Gastrocnemius medialis (tissue), 4 donors: ENCODE data around the gene VPS26A. TPM values are rescaled to one million over a fixed set of nuclear protein-coding genes. Genes with fewer than 3 reads are reported as not detected.

ENCODE experiments used
- ATAC-seq, 2 donors: fragments of 150-250 bp; one replicate each; pipeline ENCODE4 v1.9.1; 2016
- DNase-seq, 2 donors: peaks; one replicate each; pipeline ENCODE4 v3.0.0-alpha.2; 2019
- H3K27ac ChIP-seq, 4 donors: fragments of 200-600 bp; sonication (generic); 1 replicate in 1 of 4; 2 replicates in 3 of 4; pipeline ENCODE4 v1.5.1; 2016 to 2018; ENCODE audit warnings: mild to moderate bottlenecking in 2 of 4, moderate library complexity in 1 of 4
- H3K27me3 ChIP-seq, 3 donors: fragments of 200-600 bp; sonication (generic) in 2 of 3; 1 replicate in 1 of 3; 2 replicates in 2 of 3; pipeline versions ENCODE4 v1.5.1 to v1.6.0; 2016 to 2019; ENCODE audit warnings: mild to moderate bottlenecking in 1 of 3, moderate library complexity in 1 of 3
- H3K36me3 ChIP-seq, 2 donors: fragments of 200-600 bp; sonication (generic) in 1 of 2; one replicate each; pipeline ENCODE4 v1.5.1; 2017 to 2018
- H3K4me1 ChIP-seq, 2 donors: fragments of 200-600 bp; sonication (generic) in 1 of 2; one replicate each; pipeline ENCODE4 v1.5.1; 2016 to 2017; ENCODE audit warnings: mild to moderate bottlenecking in 2 of 2
- H3K4me3 ChIP-seq, 4 donors: fragments of 200-600 bp; sonication (generic) in 3 of 4; 1 replicate in 1 of 4; 2 replicates in 3 of 4; pipeline ENCODE4 v1.5.1; 2016 to 2019; ENCODE audit warnings: mild to moderate bottlenecking in 2 of 4
- H3K9me3 ChIP-seq, 3 donors: fragments of 200-600 bp; sonication (generic) in 2 of 3; 1 replicate in 1 of 3; 2 replicates in 2 of 3; pipeline ENCODE4 v1.5.1; 2016 to 2019
- POLR2A ChIP-seq, 2 donors: fragments of 450-650 bp; IDR thresholded peaks; one replicate each; pipeline ENCODE4 v1.6.1; 2017; ENCODE audit warnings: antibody characterized with exemption in 2 of 2, mild to moderate bottlenecking in 2 of 2, moderate library complexity in 2 of 2
- in situ Hi-C, 4 donors: fragments of 200-750 bp; cut with MboI; loops; one replicate each; pipeline versions ENCODE4 v1.15.0 to v1.8.0; 2017; ENCODE audit warnings: low sequenced_read_pairs in 4 of 4
- intact Hi-C: fragments of 100-400 bp; cut with DNase I; formaldehyde crosslinking; loops from one replicate; pipeline ENCODE4 v1.15.1; 2023; ENCODE audit warnings: low total_unique reads
- total RNA-seq, 4 donors: library from RNA; depleted of rRNA; stranded (reverse); fragments of >200 nt; gene quantifications; one replicate each; pipeline versions ENCODE4 v1.1.0 to v1.2.3, GENCODE V29; 2016
- TF ChIP-seq, protein P1 (sequence below), 5 experiments: fragments of 450-650 bp in 3 of 5; fragments of 200-600 bp in 2 of 5; sonication (generic) in 2 of 5; IDR thresholded peaks in 4 of 5; conservative IDR thresholded peaks in 1 of 5; 1 replicate in 4 of 5; 2 replicates in 1 of 5; pipeline ENCODE4 v1.5.1; 2016 to 2019; ENCODE audit warnings: antibody characterized with exemption in 5 of 5, mild to moderate bottlenecking in 3 of 5, moderate library complexity in 3 of 5

VPS26A gene
- total RNA-seq, 4 donors from 2014 or later = 21.0 to 31.1 (median 25.4) TPM

- in situ Hi-C loops (loop anchor here in 3 of 4 donors (10.0 to 25.0 kb wide), 3 partner anchors 55 to 418 kb away; partner anchors contain the start of genes KIFBP (in 1 of the 3) and VPS26A (in 1 of the 3)), intact Hi-C loops (loop anchor here (1.0 to 5.0 kb wide), 4 partner anchors 56 to 653 kb away; partner anchors contain the start of genes CCAR1, SLC25A16 and VPS26A)
- Histone ChIP-seq H3K4me1 (peaks cover 27 to 33% of the 10 kb centered on the region in 2 donors), H3K4me3 (peak within 1 kb of the TSS; percentile 77 to 100 (median 95)), H3K9me3 (no peaks in the 10 kb centered on the region), H3K27me3 (no peaks in the 10 kb centered on the region), H3K27ac (peak within 1 kb of the TSS; percentile 87 to 98 (median 92)), H3K36me3 (no peaks in the 10 kb centered on the region)
- DNase-seq (peak; percentile 94 to 96), ATAC-seq (peak; percentile 97 to 99)
- TF ChIP-seq POLR2A (IDR thresholded peaks at IDR 0.05) = peak; percentile 86
- TF ChIP-seq, protein P1, sequence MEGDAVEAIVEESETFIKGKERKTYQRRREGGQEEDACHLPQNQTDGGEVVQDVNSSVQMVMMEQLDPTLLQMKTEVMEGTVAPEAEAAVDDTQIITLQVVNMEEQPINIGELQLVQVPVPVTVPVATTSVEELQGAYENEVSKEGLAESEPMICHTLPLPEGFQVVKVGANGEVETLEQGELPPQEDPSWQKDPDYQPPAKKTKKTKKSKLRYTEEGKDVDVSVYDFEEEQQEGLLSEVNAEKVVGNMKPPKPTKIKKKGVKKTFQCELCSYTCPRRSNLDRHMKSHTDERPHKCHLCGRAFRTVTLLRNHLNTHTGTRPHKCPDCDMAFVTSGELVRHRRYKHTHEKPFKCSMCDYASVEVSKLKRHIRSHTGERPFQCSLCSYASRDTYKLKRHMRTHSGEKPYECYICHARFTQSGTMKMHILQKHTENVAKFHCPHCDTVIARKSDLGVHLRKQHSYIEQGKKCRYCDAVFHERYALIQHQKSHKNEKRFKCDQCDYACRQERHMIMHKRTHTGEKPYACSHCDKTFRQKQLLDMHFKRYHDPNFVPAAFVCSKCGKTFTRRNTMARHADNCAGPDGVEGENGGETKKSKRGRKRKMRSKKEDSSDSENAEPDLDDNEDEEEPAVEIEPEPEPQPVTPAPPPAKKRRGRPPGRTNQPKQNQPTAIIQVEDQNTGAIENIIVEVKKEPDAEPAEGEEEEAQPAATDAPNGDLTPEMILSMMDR (IDR thresholded peaks at IDR 0.05 in 4 of 5, conservative IDR thresholded peaks at IDR 0.05 in 1 of 5) = peak in 1 of 5 experiments; percentile 33
These were observed 56.0 kb downstream of the VPS26A start, which contains the start of gene SUPV3L1 for GRCh38 chr10:69179743-69180524. Gene SUPV3L1, plus strand, starts transcription at chr10:69180234. Its CDS starts 58 bp downstream, at chr10:69180292.

- TF ChIP-seq, protein P1 (IDR thresholded peaks at IDR 0.05 in 4 of 5, conservative IDR thresholded peaks at IDR 0.05 in 1 of 5) = no peak
- TF ChIP-seq POLR2A (IDR thresholded peaks at IDR 0.05) = no peak
- ATAC-seq (no peak), DNase-seq (no peak)
- peak overlapping the region; percentile 77 to 100 (median 95) for H3K4me3 ChIP-seq
- peak overlapping the region; percentile 87 to 98 (median 92) for H3K27ac ChIP-seq
- in situ Hi-C loops = loop anchor here in 2 of 4 donors (10.0 to 25.0 kb wide), 2 partner anchors 196 to 418 kb away; partner anchors contain the start of gene KIFBP (in 1 of the 2)
- no peaks in the 10 kb centered on the region for H3K9me3 ChIP-seq
- H3K27me3 ChIP-seq = no peaks in the 10 kb centered on the region
- H3K36me3 ChIP-seq = no peaks in the 10 kb centered on the region
- H3K4me1 ChIP-seq = peaks cover 27 to 33% of the 10 kb centered on the region in 2 donors
- intact Hi-C loops = loop anchor here (1.0 to 5.0 kb wide), 3 partner anchors 56 to 459 kb away; partner anchors contain the start of genes CCAR1 and VPS26A
These were observed 56.7 kb downstream of the VPS26A start for GRCh38 chr10:69180525-69181204.

GRCh38 chr10:69181433-69181832 lies 57.5 kb downstream of the VPS26A start:
- no peak for TF ChIP-seq POLR2A (IDR thresholded peaks at IDR 0.05)
- TF ChIP-seq, protein P1 (IDR thresholded peaks at IDR 0.05 in 4 of 5, conservative IDR thresholded peaks at IDR 0.05 in 1 of 5) = no peak
- Histone ChIP-seq H3K9me3 (no peaks in the 10 kb centered on the region), H3K27me3 (no peaks in the 10 kb centered on the region), H3K36me3 (peaks cover 0 to 6% of the 10 kb centered on the region in 2 donors), H3K4me3 (peak overlapping the region; percentile 77 to 100 (median 95)), H3K27ac (peak overlapping the region in 3 of 4 donors; percentile 87 to 95 (median 89)), H3K4me1 (peaks cover 27 to 33% of the 10 kb centered on the region in 2 donors)
- in situ Hi-C loops (loop anchor here in 2 of 4 donors (10.0 to 25.0 kb wide), 2 partner anchors 197 to 419 kb away; partner anchors contain the start of gene KIFBP (in 1 of the 2)), intact Hi-C loops (loop anchor here (5.0 kb wide), 1 partner anchor 184 kb away; no protein-coding TSS in a partner anchor)
- DNase-seq (no peak), ATAC-seq (no peak)

GRCh38 chr10:69182005-69182404 lies 58.0 kb downstream of the VPS26A start:
- DNase-seq (no peak), ATAC-seq (no peak)
- Histone ChIP-seq H3K27me3 (no peaks in the 10 kb centered on the region), H3K36me3 (peaks cover 0 to 11% of the 10 kb centered on the region in 2 donors), H3K9me3 (no peaks in the 10 kb centered on the region), H3K4me3 (peak overlapping the region in 2 of 4 donors; percentile 92 to 98), H3K27ac (no peak overlapping the region), H3K4me1 (peaks cover 27 to 33% of the 10 kb centered on the region in 2 donors)
- in situ Hi-C loops (loop anchor here in 2 of 4 donors (10.0 to 25.0 kb wide), 2 partner anchors 197 to 420 kb away; partner anchors contain the start of gene KIFBP (in 1 of the 2)), intact Hi-C loops (loop anchor here (5.0 kb wide), 1 partner anchor 185 kb away; no protein-coding TSS in a partner anchor)
- TF ChIP-seq POLR2A (IDR thresholded peaks at IDR 0.05) = no peak
- TF ChIP-seq, protein P1 (IDR thresholded peaks at IDR 0.05 in 4 of 5, conservative IDR thresholded peaks at IDR 0.05 in 1 of 5) = no peak
